ENCODE measurements around the gene FSTL4.

Gene FSTL4

DNA sequence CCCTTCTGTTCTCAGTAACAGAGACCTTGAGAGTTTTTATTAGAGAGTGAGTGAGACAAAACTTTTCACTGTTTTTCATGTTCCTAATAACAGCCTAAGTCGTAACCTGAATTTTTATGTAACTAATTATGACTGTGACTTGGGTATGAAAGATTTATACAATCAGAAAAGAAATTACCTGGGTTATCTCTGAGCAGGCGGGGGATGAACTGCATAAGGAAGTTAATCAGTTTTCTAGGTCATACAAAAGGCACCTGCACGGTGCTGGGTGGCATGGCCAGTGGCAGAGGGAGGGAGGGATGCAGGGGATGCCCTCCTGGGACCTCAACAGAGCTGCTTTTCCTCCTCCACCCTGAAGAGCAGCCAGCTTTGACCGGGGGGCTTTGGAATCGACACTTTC is 340.7 kb downstream of the FSTL4 start:
- TF ChIP-seq CTCF (IDR thresholded peaks at IDR 0.05), result no peak

DNA sequence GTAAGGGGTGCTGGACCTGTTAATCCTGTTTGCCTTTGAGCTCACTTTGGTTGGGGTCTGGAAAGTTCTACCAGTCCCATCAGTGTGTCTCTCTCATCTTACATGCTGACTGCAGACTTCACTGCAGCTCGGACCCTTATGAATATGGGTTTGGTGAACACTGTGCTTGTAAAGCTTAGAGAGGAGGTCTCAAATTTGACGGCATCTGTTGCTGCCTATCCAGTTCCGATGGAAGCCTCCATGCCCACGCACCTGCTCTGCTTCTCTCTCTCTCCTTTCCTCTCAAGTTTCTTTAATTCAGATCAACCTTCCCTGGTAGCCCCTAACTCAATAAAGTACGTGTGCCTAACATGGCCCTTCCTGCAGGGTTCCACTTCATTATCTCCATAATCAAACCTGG is 342.6 kb downstream of the FSTL4 start:
- TF ChIP-seq CTCF (IDR thresholded peaks at IDR 0.05), result no peak

GRCh38 chr5:133267601-133268000 is 344.7 kb downstream of the FSTL4 start:
- TF ChIP-seq CTCF (IDR thresholded peaks at IDR 0.05), result no peak

DNA sequence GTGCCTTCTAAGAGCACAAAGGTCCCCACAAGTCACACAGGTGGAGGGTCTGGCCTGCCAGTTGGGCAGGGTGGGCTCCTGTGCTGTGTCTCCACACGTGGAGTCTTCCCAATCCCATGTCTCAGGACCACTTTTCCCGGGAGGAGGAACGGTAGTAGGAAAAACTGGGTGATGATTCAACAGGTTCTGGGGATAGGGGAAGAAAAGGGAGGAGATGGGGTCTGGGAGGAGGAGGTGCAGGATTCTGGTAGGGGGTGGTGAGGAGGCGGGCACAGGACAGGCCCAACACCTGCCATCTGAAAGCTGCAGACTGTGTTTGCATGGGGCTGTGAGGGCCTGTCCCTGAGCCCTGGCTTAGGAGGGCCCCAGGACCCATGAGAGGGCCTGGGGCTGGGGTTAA is 345.4 kb downstream of the FSTL4 start:
- no peak for TF ChIP-seq CTCF (IDR thresholded peaks at IDR 0.05)

DNA sequence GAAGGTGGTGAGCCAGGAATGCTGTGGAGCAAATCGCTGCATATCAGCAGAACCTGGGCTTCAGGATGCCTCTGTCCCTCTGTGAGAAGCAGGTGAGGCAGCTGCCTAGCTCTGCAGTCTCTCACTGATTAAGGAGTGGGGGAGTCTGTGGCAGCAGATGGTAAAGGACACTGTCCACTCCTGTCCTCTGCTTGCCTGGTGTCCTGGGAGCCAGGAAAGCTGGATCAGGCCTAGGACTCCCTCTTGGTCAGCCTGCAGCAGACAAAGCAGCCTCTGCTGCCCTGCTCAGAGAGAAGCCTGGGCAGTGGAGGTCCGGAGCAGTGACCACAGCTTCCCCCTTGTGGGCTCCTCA is 345.8 kb downstream of the FSTL4 start:
- no peak for TF ChIP-seq CTCF (IDR thresholded peaks at IDR 0.05)

DNA sequence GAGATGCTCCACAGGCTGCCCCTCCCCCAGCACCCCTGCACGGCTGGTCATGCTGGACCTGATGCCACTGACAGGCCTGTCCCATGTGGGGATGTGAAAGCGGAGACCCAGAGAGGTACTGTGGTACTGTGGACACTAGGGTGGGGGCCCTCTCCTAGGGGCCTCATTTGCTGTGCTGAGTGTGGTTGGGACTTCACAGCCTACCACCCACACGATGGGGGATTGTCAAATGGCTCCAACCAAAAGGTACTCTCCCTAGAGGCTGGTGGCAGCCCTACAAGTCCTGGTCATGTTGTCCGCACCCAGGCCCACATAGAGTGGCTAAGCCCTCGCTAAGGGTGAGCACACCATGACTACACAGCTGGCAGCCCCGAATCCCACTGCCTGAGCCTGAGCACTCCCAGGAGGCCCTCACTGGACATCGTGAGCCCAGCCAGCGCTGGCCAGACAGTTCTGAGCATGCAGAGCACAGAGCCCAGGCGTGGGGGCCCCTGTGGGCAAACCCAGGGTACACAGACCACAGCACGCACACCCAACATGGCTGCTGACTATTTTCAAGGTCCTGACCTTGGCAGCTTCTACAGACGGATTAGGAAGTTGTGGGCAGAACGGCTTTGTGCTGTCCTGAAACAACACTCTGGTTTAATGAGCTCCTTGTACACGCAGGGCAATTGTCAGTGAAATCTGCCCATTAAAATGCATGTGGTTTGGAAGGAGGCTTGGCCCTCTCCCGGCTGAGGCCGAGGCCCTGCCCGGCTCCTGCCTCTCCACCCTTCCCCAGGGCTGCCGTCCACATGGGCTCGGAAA is 346.4 kb downstream of the FSTL4 start:
- TF ChIP-seq CTCF (IDR thresholded peaks at IDR 0.05), result no peak

GRCh38 chr5:133265257-133265656 is 347.1 kb downstream of the FSTL4 start:
- TF ChIP-seq CTCF (IDR thresholded peaks at IDR 0.05), result no peak

DNA sequence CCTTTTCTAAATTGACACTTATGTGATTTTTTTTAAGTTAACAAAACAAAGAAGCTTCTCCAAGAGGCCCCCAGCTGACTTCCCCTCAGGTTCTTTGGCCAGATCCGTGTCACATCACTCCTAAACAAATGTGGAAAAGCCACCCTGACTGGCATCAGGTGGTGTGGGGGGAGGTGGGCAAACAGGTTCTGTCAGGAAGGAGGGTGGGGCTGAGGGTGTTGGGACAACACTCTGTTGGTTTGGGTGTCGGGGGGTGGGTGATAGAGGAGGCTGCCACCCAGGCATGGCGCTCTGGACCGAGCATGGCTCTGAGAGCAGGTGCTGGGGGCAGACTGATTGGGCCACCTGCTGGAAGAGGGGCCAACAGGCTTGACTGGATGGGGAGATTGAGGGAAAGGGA is 349.7 kb downstream of the FSTL4 start:
- no peak for TF ChIP-seq CTCF (IDR thresholded peaks at IDR 0.05)

Data from LNCAP (cell line).